Central memory CD8-positive, alpha-beta T cell (primary cell): ENCODE results near the gene PEMT.
A peak's percentile ranks its signal among the peaks of the same experiment; 100 is the strongest.

Source experiments
- ATAC-seq: fragments of 150-1000 bp; cut with Tn5 transposase; replicated peaks from 2 replicates; pipeline ENCODE4 v1.10.0; 2022; ENCODE audit warnings: mild to moderate bottlenecking, moderate FRiP score, moderate number of reproducible peaks; ENCODE audit not compliant: poor library complexity, severe bottlenecking; ENCODE audit errors: extremely low read depth
- DNase-seq, 2 donors: peaks; one replicate each; pipeline ENCODE4 v3.0.0; 2021; ENCODE audit warnings: low spot score in 2 of 2
- H3K27ac Mint-ChIP-seq: one replicate; pipeline ENCODE4 v1.8.0; 2022; ENCODE audit warnings: low read depth, mild to moderate bottlenecking, moderate library complexity, mixed read lengths
- H3K27me3 Mint-ChIP-seq: one replicate; pipeline ENCODE4 v1.8.0; 2022; ENCODE audit warnings: mixed read lengths
- H3K36me3 Mint-ChIP-seq: one replicate; pipeline ENCODE4 v1.8.0; 2022; ENCODE audit warnings: mild to moderate bottlenecking, moderate library complexity, mixed read lengths; ENCODE audit not compliant: insufficient read depth
- H3K4me1 Mint-ChIP-seq: one replicate; pipeline ENCODE4 v1.8.0; 2022; ENCODE audit warnings: mixed read lengths
- H3K4me3 Mint-ChIP-seq: one replicate; pipeline ENCODE4 v1.8.0; 2022; ENCODE audit warnings: mild to moderate bottlenecking, moderate library complexity, mixed read lengths
- H3K9me3 Mint-ChIP-seq: one replicate; pipeline ENCODE4 v1.8.0; 2022; ENCODE audit warnings: mixed read lengths

Gene PEMT

GRCh38 chr17:17598003-17598402 is 6.5 kb upstream of the PEMT start:
- Mint-ChIP-seq H3K36me3 (no peaks in the 10 kb centered on the region), H3K27me3 (no peaks in the 10 kb centered on the region), H3K4me1 (no peaks in the 10 kb centered on the region), H3K4me3 (no peak overlapping the region), H3K9me3 (no peaks in the 10 kb centered on the region), H3K27ac (no peak overlapping the region)
- ATAC-seq (no peak), DNase-seq (no peak)

- no peak overlapping the region for H3K4me3 Mint-ChIP-seq
- peaks cover 2% of the 10 kb centered on the region for H3K36me3 Mint-ChIP-seq
Measured at GRCh38 chr17:17595755-17596154, 4.2 kb upstream of the PEMT start.

GRCh38 chr17:17593222-17593620 is 1.7 kb upstream of the PEMT start:
- H3K9me3 Mint-ChIP-seq, result no peaks in the 10 kb centered on the region
- H3K4me1 Mint-ChIP-seq, result peaks cover 19% of the 10 kb centered on the region
- H3K4me3 Mint-ChIP-seq, result no peak overlapping the region
- no peak overlapping the region for H3K27ac Mint-ChIP-seq
- H3K36me3 Mint-ChIP-seq, result peaks cover 2% of the 10 kb centered on the region
- ATAC-seq (no peak), DNase-seq (no peak)
- no peaks in the 10 kb centered on the region for H3K27me3 Mint-ChIP-seq

More at GRCh38 chr17:17595755-17596154, 4.2 kb upstream of the PEMT start:
- no peak overlapping the region for H3K27ac Mint-ChIP-seq
- ATAC-seq (no peak), DNase-seq (no peak)
- H3K27me3 Mint-ChIP-seq, result no peaks in the 10 kb centered on the region
- peaks cover 12% of the 10 kb centered on the region for H3K4me1 Mint-ChIP-seq
- H3K9me3 Mint-ChIP-seq, result no peaks in the 10 kb centered on the region

GRCh38 chr17:17590883-17591354 is 589 bp downstream of the PEMT start:
- DNase-seq (no peak), ATAC-seq (no peak)
- H3K9me3 Mint-ChIP-seq, result no peaks in the 10 kb centered on the region
- H3K27ac Mint-ChIP-seq, result peak overlapping the region; percentile 80
- H3K4me1 Mint-ChIP-seq, result peaks cover 19% of the 10 kb centered on the region
- H3K36me3 Mint-ChIP-seq, result peaks cover 2% of the 10 kb centered on the region
- no peaks in the 10 kb centered on the region for H3K27me3 Mint-ChIP-seq
- H3K4me3 Mint-ChIP-seq, result peak overlapping the region; percentile 88

- DNase-seq, result no peak
- peak overlapping the region; percentile 88 for H3K4me3 Mint-ChIP-seq
- H3K9me3 Mint-ChIP-seq, result no peaks in the 10 kb centered on the region
- ATAC-seq, result no peak
- peaks cover 19% of the 10 kb centered on the region for H3K4me1 Mint-ChIP-seq
- H3K36me3 Mint-ChIP-seq, result peaks cover 2% of the 10 kb centered on the region
- no peaks in the 10 kb centered on the region for H3K27me3 Mint-ChIP-seq
- H3K27ac Mint-ChIP-seq, result peak overlapping the region; percentile 80
Measured at GRCh38 chr17:17590141-17590751, 1.3 kb downstream of the PEMT start.

GRCh38 chr17:17587614-17588337 is 3.7 kb downstream of the PEMT start:
- DNase-seq, result no peak
- peaks cover 2% of the 10 kb centered on the region for H3K36me3 Mint-ChIP-seq
- ATAC-seq, result no peak
- no peaks in the 10 kb centered on the region for H3K9me3 Mint-ChIP-seq
- no peak overlapping the region for H3K27ac Mint-ChIP-seq
- H3K27me3 Mint-ChIP-seq, result no peaks in the 10 kb centered on the region
- H3K4me1 Mint-ChIP-seq, result peaks cover 19% of the 10 kb centered on the region
- H3K4me3 Mint-ChIP-seq, result no peak overlapping the region

- no peaks in the 10 kb centered on the region for H3K9me3 Mint-ChIP-seq
- H3K4me3 Mint-ChIP-seq, result no peak overlapping the region
- H3K27ac Mint-ChIP-seq, result no peak overlapping the region
- DNase-seq (no peak), ATAC-seq (no peak)
- H3K36me3 Mint-ChIP-seq, result no peaks in the 10 kb centered on the region
- H3K4me1 Mint-ChIP-seq, result no peaks in the 10 kb centered on the region
- H3K27me3 Mint-ChIP-seq, result no peaks in the 10 kb centered on the region
Measured at GRCh38 chr17:17582372-17582771, 9.1 kb downstream of the PEMT start.

- H3K4me1 Mint-ChIP-seq, result no peaks in the 10 kb centered on the region
- H3K36me3 Mint-ChIP-seq, result no peaks in the 10 kb centered on the region
- no peaks in the 10 kb centered on the region for H3K27me3 Mint-ChIP-seq
- H3K9me3 Mint-ChIP-seq, result no peaks in the 10 kb centered on the region
- ATAC-seq (no peak), DNase-seq (no peak)
- no peak overlapping the region for H3K27ac Mint-ChIP-seq
- H3K4me3 Mint-ChIP-seq, result no peak overlapping the region
Measured at GRCh38 chr17:17581509-17581908, 10.0 kb downstream of the PEMT start.

GRCh38 chr17:17580662-17581470 is 10.6 kb downstream of the PEMT start:
- Mint-ChIP-seq H3K27ac (no peak overlapping the region), H3K4me3 (no peak overlapping the region), H3K27me3 (no peaks in the 10 kb centered on the region), H3K4me1 (no peaks in the 10 kb centered on the region), H3K36me3 (no peaks in the 10 kb centered on the region), H3K9me3 (no peaks in the 10 kb centered on the region)
- DNase-seq (no peak), ATAC-seq (no peak)

- no peak overlapping the region for H3K4me3 Mint-ChIP-seq
- H3K9me3 Mint-ChIP-seq, result no peaks in the 10 kb centered on the region
- H3K4me1 Mint-ChIP-seq, result no peaks in the 10 kb centered on the region
- DNase-seq, result no peak
- no peak overlapping the region for H3K27ac Mint-ChIP-seq
- ATAC-seq, result no peak
- H3K27me3 Mint-ChIP-seq, result no peaks in the 10 kb centered on the region
- H3K36me3 Mint-ChIP-seq, result no peaks in the 10 kb centered on the region
Measured at GRCh38 chr17:17579691-17580090, 11.8 kb downstream of the PEMT start.

GRCh38 chr17:17577373-17577772 is 14.1 kb downstream of the PEMT start:
- H3K4me1 Mint-ChIP-seq, result peaks cover 2% of the 10 kb centered on the region
- H3K27me3 Mint-ChIP-seq, result no peaks in the 10 kb centered on the region
- no peak overlapping the region for H3K4me3 Mint-ChIP-seq
- H3K36me3 Mint-ChIP-seq, result peaks cover 1% of the 10 kb centered on the region
- DNase-seq (no peak), ATAC-seq (no peak)
- H3K9me3 Mint-ChIP-seq, result no peaks in the 10 kb centered on the region
- H3K27ac Mint-ChIP-seq, result no peak overlapping the region

- Mint-ChIP-seq H3K27me3 (no peaks in the 10 kb centered on the region), H3K4me1 (peaks cover 7% of the 10 kb centered on the region), H3K27ac (no peak overlapping the region), H3K4me3 (no peak overlapping the region), H3K9me3 (no peaks in the 10 kb centered on the region), H3K36me3 (peaks cover 1% of the 10 kb centered on the region)
- DNase-seq (no peak), ATAC-seq (no peak)
Measured at GRCh38 chr17:17576772-17577234, 14.7 kb downstream of the PEMT start.
